HepG2 (cell line): ENCODE results near the gene TADA2B. TPM values are rescaled to one million over a fixed set of nuclear protein-coding genes. Genes with fewer than 3 reads are reported as not detected.

Experiments used
- FOXM1 ChIP-seq: sonication (generic); formaldehyde crosslinking; IDR thresholded peaks from 2 replicates; pipeline ENCODE4 v1.5.0; 2020; ENCODE audit warnings: missing genetic modification reagents
- HDAC2 ChIP-seq: sonication (generic); formaldehyde crosslinking; IDR thresholded peaks from 2 replicates; pipeline ENCODE4 v1.4.0; 2020; ENCODE audit warnings: missing genetic modification reagents
- HNRNPLL ChIP-seq: fragments of 200-400 bp; formaldehyde crosslinking; IDR thresholded peaks from 2 replicates; pipeline ENCODE4 v1.6.1; 2017; ENCODE audit warnings: mild to moderate bottlenecking, low read depth, low read length; ENCODE audit not compliant: poor library complexity, severe bottlenecking
- HOXA5 ChIP-seq: sonication (generic); formaldehyde crosslinking; IDR thresholded peaks from 2 replicates; pipeline ENCODE4 v1.4.0; 2020; ENCODE audit warnings: missing genetic modification reagents
- HOXA7 ChIP-seq: sonication (generic); formaldehyde crosslinking; IDR thresholded peaks from 2 replicates; pipeline ENCODE4 v1.8.1; 2022; ENCODE audit warnings: mild to moderate bottlenecking, missing genetic modification reagents, moderate library complexity
- KLF13 ChIP-seq: sonication (generic); formaldehyde crosslinking; IDR thresholded peaks from 2 replicates; pipeline ENCODE4 v1.4.0; 2020; ENCODE audit warnings: mild to moderate bottlenecking, missing genetic modification reagents
- KLF9 ChIP-seq: IDR thresholded peaks from 2 replicates; pipeline ENCODE4 v1.6.1; 2016; ENCODE audit warnings: low read depth
- MED13 ChIP-seq: sonication (generic); formaldehyde crosslinking; IDR thresholded peaks from 2 replicates; pipeline ENCODE4 v1.5.0; 2020; ENCODE audit warnings: missing genetic modification reagents
- MED8 ChIP-seq: sonication (generic); formaldehyde crosslinking; IDR thresholded peaks from 2 replicates; pipeline ENCODE4 v1.8.1; 2023; ENCODE audit warnings: mild to moderate bottlenecking, missing genetic modification reagents; ENCODE audit not compliant: insufficient replicate concordance
- PTBP1 ChIP-seq: fragments of 200-400 bp; formaldehyde crosslinking; IDR thresholded peaks from 2 replicates; pipeline ENCODE4 v1.6.1; 2018; ENCODE audit warnings: low read length, low read depth; ENCODE audit not compliant: poor library complexity, severe bottlenecking
- TAF1 ChIP-seq: sonication (generic); formaldehyde crosslinking; IDR thresholded peaks from 2 replicates; pipeline ENCODE4 v1.4.0; 2020; ENCODE audit warnings: missing genetic modification reagents
- ZNF251 ChIP-seq: sonication (generic); formaldehyde crosslinking; IDR thresholded peaks from 2 replicates; pipeline ENCODE4 v1.9.0; 2021; ENCODE audit warnings: mild to moderate bottlenecking, missing genetic modification reagents
- ZNF253 ChIP-seq: sonication (generic); formaldehyde crosslinking; IDR thresholded peaks from 2 replicates; pipeline ENCODE4 v1.8.0; 2022; ENCODE audit warnings: mild to moderate bottlenecking, missing genetic modification reagents, borderline replicate concordance
- ZNF329 ChIP-seq: sonication (generic); formaldehyde crosslinking; IDR thresholded peaks from 2 replicates; pipeline ENCODE4 v1.9.0; 2021; ENCODE audit warnings: low read depth, mild to moderate bottlenecking, missing genetic modification reagents
- ZNF547 ChIP-seq: sonication (generic); formaldehyde crosslinking; IDR thresholded peaks from 2 replicates; pipeline ENCODE4 v1.5.1; 2020; ENCODE audit warnings: mild to moderate bottlenecking, missing genetic modification reagents
- ZNF567 ChIP-seq: sonication (generic); formaldehyde crosslinking; IDR thresholded peaks from 2 replicates; pipeline ENCODE4 v1.8.1; 2023; ENCODE audit warnings: mild to moderate bottlenecking, missing genetic modification reagents, borderline replicate concordance
- ZNF607 ChIP-seq: sonication (generic); formaldehyde crosslinking; IDR thresholded peaks from 2 replicates; pipeline ENCODE4 v1.5.1; 2020; ENCODE audit warnings: missing genetic modification reagents, mild to moderate bottlenecking, borderline replicate concordance
- polyA plus RNA-seq, 8 experiments: library from polyadenylated mRNA; depleted of rRNA in 3 of 8; stranded (reverse) in 7 of 8; unstranded in 1 of 8; fragments of >200 nt; fragmentation: Illumina TruSeq in 4 of 8; extraction: Trizol in 4 of 8; gene quantifications; 2 replicates each; pipeline versions ENCODE4 v1.2.1 to v1.2.3, GENCODE V29; 2011 to 2016; ENCODE audit warnings: low read depth in 4 of 8, missing spikeins in 1 of 8, mixed read lengths in 1 of 8; ENCODE audit not compliant: insufficient read depth in 1 of 8
- total RNA-seq, 5 experiments: library from RNA; depleted of rRNA; stranded (reverse); fragments of >200 nt; fragmentation: Illumina TruSeq; extraction: Trizol; gene quantifications; 2 replicates each; pipeline ENCODE4 v1.2.3, GENCODE V29; 2016; ENCODE audit warnings: low read depth in 1 of 5
- TF ChIP-seq, protein P1 (sequence below): sonication (generic); formaldehyde crosslinking; IDR thresholded peaks from 2 replicates; pipeline ENCODE4 v1.4.0; 2020; ENCODE audit warnings: missing genetic modification reagents
- TF ChIP-seq, protein P2 (sequence below): IDR thresholded peaks from 2 replicates; pipeline ENCODE4 v1.6.1; 2016; ENCODE audit warnings: low read depth
- TF ChIP-seq, protein P3 (sequence below): sonication (generic); formaldehyde crosslinking; conservative IDR thresholded peaks from 2 replicates; pipeline ENCODE4 v1.8.1; 2023; ENCODE audit warnings: missing genetic modification reagents
- TF ChIP-seq, protein P4 (sequence below): IDR thresholded peaks from 2 replicates; pipeline ENCODE4 v1.6.1; 2012; ENCODE audit warnings: low read depth, low read length, improper control_type of control experiment

TADA2B gene
- total and polyA plus RNA-seq, 2 of the 13 experiments (the other 11 are each of a cell fraction or from before 2014, with no cell fraction given): 4.6 to 8.9 TPM

DNA sequence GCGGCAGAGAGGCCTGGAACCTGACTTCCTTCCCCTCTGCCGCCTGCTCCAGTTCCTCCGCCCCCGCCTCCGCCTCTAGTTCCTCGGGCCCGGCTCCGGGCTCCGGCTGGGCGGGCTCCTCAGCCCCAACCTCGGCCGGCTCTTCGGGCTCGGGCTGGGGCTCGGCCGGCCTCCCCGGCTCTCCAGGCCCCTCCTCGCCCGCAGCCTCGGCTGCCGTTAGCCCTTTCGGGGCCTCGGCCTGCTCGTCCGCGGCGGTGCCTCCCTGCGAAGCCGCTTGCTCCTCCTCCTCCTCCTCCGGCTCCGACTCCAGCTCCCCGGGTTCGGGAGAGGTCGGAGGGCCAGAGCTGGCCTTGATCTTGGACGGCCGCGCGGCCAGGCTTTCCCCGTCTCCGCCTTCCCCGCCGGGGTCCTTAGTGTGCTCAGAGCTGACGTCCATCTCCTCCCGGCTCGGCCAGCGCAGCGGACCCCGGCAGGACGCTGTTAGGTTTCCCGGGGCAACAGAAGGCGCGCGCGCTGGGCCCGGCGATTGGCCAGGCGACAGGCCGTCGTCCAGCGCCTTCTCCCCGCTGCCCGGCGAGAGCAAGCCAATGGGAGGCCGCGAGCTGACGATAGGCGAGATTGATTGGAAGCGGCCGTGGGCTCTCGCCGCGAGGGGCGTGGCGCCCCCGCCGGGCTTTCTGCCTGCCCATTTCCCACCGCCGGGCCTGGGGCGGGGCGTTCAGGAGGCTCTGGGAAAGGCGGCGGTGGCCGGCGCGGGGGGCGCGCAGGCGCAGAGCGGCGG lies 479 bp upstream of the TADA2B start (continued):
- TF ChIP-seq, protein P1, sequence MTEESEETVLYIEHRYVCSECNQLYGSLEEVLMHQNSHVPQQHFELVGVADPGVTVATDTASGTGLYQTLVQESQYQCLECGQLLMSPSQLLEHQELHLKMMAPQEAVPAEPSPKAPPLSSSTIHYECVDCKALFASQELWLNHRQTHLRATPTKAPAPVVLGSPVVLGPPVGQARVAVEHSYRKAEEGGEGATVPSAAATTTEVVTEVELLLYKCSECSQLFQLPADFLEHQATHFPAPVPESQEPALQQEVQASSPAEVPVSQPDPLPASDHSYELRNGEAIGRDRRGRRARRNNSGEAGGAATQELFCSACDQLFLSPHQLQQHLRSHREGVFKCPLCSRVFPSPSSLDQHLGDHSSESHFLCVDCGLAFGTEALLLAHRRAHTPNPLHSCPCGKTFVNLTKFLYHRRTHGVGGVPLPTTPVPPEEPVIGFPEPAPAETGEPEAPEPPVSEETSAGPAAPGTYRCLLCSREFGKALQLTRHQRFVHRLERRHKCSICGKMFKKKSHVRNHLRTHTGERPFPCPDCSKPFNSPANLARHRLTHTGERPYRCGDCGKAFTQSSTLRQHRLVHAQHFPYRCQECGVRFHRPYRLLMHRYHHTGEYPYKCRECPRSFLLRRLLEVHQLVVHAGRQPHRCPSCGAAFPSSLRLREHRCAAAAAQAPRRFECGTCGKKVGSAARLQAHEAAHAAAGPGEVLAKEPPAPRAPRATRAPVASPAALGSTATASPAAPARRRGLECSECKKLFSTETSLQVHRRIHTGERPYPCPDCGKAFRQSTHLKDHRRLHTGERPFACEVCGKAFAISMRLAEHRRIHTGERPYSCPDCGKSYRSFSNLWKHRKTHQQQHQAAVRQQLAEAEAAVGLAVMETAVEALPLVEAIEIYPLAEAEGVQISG (CRISPR knock-in tag): peak; percentile 11; the same call in 1 of the 2 replicates
- TF ChIP-seq ZNF253 (CRISPR knock-in tag): no peak
- TF ChIP-seq ZNF607 (CRISPR knock-in tag): 0 out of 2 replicates have a peak, but pooled peaks have one; percentile 13
- peak; percentile 75 for TF ChIP-seq HDAC2 (CRISPR knock-in tag)
- TF ChIP-seq MED13 (CRISPR knock-in tag): no peak
- TF ChIP-seq ZNF567 (CRISPR knock-in tag): no peak
- no peak for TF ChIP-seq ZNF329 (CRISPR knock-in tag)
- peak; percentile 33 for TF ChIP-seq HNRNPLL
- TF ChIP-seq, protein P2, sequence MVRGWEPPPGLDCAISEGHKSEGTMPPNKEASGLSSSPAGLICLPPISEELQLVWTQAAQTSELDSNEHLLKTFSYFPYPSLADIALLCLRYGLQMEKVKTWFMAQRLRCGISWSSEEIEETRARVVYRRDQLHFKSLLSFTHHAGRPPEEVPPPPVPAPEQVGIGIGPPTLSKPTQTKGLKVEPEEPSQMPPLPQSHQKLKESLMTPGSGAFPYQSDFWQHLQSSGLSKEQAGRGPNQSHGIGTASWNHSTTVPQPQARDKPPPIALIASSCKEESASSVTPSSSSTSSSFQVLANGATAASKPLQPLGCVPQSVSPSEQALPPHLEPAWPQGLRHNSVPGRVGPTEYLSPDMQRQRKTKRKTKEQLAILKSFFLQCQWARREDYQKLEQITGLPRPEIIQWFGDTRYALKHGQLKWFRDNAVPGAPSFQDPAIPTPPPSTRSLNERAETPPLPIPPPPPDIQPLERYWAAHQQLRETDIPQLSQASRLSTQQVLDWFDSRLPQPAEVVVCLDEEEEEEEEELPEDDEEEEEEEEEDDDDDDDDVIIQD (CRISPR knock-in tag): no peak
- TF ChIP-seq HOXA7: no peak
- no peak for TF ChIP-seq FOXM1
- no peak for TF ChIP-seq TAF1 (CRISPR knock-in tag)
- TF ChIP-seq ZNF547: no peak
- no peak for TF ChIP-seq PTBP1
- no peak for TF ChIP-seq HOXA5 (CRISPR knock-in tag)
- TF ChIP-seq KLF9 (CRISPR knock-in tag): no peak
- no peak for TF ChIP-seq KLF13 (CRISPR knock-in tag)
- TF ChIP-seq, protein P3, sequence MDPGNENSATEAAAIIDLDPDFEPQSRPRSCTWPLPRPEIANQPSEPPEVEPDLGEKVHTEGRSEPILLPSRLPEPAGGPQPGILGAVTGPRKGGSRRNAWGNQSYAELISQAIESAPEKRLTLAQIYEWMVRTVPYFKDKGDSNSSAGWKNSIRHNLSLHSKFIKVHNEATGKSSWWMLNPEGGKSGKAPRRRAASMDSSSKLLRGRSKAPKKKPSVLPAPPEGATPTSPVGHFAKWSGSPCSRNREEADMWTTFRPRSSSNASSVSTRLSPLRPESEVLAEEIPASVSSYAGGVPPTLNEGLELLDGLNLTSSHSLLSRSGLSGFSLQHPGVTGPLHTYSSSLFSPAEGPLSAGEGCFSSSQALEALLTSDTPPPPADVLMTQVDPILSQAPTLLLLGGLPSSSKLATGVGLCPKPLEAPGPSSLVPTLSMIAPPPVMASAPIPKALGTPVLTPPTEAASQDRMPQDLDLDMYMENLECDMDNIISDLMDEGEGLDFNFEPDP (CRISPR knock-in tag): no peak
- TF ChIP-seq, protein P4, sequence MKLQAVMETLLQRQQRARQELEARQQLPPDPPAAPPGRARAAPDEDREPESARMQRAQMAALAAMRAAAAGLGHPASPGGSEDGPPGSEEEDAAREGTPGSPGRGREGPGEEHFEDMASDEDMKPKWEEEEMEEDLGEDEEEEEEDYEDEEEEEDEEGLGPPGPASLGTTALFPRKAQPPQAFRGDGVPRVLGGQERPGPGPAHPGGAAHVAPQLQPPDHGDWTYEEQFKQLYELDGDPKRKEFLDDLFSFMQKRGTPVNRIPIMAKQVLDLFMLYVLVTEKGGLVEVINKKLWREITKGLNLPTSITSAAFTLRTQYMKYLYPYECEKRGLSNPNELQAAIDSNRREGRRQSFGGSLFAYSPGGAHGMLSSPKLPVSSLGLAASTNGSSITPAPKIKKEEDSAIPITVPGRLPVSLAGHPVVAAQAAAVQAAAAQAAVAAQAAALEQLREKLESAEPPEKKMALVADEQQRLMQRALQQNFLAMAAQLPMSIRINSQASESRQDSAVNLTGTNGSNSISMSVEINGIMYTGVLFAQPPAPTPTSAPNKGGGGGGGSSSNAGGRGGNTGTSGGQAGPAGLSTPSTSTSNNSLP: no peak
- TF ChIP-seq MED8 (CRISPR knock-in tag): no peak
- no peak for TF ChIP-seq ZNF251 (CRISPR knock-in tag)
